ENCODE data around the gene TMPRSS7.

DNA sequence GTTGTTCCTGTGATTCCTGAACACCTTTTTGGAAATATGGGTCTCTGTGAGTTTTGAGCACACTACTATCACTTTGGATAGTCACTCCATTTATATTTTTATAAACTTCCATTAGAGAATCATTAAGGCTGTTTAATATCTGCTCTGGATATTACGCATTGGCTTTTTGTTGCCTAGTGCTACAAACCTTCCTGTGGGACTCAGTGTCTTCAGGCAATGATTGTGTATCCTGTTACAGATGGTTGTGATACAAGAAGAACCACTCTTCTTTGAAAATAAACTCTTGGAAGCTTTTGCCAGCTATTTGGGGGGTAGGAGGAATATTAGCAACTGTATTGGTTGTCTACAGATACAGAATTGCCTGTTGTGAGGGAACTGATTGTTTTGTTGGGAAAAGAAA is 82.9 kb downstream of the TMPRSS7 start:
- TF ChIP-seq EZH2phosphoT487 (conservative IDR thresholded peaks at IDR 0.05; ENCODE audit: low read length): no peak
- TF ChIP-seq, protein P1, sequence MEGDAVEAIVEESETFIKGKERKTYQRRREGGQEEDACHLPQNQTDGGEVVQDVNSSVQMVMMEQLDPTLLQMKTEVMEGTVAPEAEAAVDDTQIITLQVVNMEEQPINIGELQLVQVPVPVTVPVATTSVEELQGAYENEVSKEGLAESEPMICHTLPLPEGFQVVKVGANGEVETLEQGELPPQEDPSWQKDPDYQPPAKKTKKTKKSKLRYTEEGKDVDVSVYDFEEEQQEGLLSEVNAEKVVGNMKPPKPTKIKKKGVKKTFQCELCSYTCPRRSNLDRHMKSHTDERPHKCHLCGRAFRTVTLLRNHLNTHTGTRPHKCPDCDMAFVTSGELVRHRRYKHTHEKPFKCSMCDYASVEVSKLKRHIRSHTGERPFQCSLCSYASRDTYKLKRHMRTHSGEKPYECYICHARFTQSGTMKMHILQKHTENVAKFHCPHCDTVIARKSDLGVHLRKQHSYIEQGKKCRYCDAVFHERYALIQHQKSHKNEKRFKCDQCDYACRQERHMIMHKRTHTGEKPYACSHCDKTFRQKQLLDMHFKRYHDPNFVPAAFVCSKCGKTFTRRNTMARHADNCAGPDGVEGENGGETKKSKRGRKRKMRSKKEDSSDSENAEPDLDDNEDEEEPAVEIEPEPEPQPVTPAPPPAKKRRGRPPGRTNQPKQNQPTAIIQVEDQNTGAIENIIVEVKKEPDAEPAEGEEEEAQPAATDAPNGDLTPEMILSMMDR (IDR thresholded peaks at IDR 0.05; ENCODE audit: insufficient read depth, low read length, poor library complexity, severe bottlenecking): no peak

Measured in SU-DHL-6 (cell line).